ENCODE results near the gene STXBP5.

DNA sequence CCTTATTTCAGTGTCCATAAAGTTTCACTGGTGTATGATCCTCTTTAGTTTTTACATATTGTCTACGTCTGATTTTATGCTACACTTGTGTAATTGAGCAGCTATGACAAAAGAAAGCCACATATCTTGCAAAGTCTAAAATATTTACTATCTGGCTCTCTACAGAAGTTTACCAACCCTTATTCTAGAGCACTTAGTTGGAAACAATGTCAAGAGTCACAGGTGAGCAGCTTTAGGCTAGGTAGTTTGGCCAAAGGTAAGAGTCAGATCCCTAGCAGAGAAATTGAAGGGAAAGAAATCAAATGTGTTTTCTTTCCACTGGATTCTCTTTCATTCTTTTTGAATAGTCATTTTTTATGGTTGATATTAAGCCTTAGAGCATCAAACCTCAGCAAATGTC is 34.7 kb upstream of the STXBP5 start:
- no peak for TF ChIP-seq CTCF (IDR thresholded peaks at IDR 0.05; ENCODE audit: poor library complexity)
- no peak for TF ChIP-seq EZH2 (IDR thresholded peaks at IDR 0.05; ENCODE audit: borderline replicate concordance)
- TF ChIP-seq EZH2phosphoT487 (IDR thresholded peaks at IDR 0.05; ENCODE audit: low read depth, severe bottlenecking, unreplicated experiment), result no peak

All from hepatocyte (in vitro differentiated cells).